ENCODE data around the gene ZNF26. TPM values are rescaled to one million over a fixed set of nuclear protein-coding genes. Genes with fewer than 3 reads are reported as not detected.

ZNF26 gene
- total and polyA plus RNA-seq, 10 of the 15 experiments (the other 5 are each of a cell fraction or from before 2014, with no cell fraction given) = 1.00 to 17.1 (median 10.5) TPM

DNA sequence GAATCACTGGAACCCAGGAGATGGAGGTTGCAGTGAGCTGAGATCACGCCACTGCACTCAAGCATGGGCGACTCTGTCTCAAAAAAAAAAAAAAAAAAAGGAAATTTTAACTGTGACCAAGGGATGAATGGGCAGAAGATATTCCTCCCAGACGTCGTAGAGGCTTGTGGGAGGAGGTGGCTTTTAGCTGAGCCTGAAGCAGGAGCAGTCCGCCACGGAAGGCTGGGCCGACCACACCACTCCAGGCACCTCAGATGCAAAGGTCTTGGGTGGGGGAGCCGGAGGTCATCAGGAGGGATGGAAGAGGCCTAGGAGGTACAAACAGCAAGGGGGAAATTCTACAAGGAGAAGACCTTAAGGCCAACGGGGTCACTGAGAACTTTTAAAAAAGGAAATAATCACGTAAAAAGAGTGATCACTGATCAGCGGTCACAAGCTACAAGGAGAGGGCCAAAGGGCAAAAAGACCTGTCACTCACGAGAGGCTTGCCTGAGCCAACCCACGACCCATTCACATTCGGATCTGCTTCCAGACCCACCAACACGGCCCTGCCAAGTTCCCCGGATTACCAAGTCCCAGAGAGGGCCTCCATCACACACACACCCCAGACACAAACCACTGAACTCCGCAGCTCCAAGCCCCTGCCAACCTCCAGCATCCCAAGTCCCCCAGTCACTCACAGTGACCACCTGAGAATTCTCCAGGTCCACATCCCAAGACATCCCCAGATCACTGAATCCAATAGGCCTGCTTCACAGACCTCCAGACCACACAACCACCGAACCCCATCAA lies 33.6 kb upstream of the ZNF26 start (continued):
- TF ChIP-seq IKZF2 (IDR thresholded peaks at IDR 0.05) = no peak
- no peak for TF ChIP-seq NRF1 (conservative IDR thresholded peaks at IDR 0.05; ENCODE audit: low read depth, low read length)
- TF ChIP-seq ZNF24 (IDR thresholded peaks at IDR 0.05) = no peak
- no peak for TF ChIP-seq SREBF1 (IDR thresholded peaks at IDR 0.05; ENCODE audit: low read length)
- TF ChIP-seq SMAD5 (IDR thresholded peaks at IDR 0.05; ENCODE audit: low read depth) = no peak
- TF ChIP-seq YBX1 (IDR thresholded peaks at IDR 0.05) = no peak
- no peak for TF ChIP-seq CBX3 (IDR thresholded peaks at IDR 0.05; ENCODE audit: borderline replicate concordance, low read depth)
- no peak for TF ChIP-seq IRF3 (IDR thresholded peaks at IDR 0.05)
- TF ChIP-seq NBN (IDR thresholded peaks at IDR 0.05) = no peak
- TF ChIP-seq HSF1 (IDR thresholded peaks at IDR 0.05; ENCODE audit: low read depth, low read length) = no peak
- TF ChIP-seq SMC3 (IDR thresholded peaks at IDR 0.05; ENCODE audit: borderline replicate concordance, low read length) = no peak

DNA sequence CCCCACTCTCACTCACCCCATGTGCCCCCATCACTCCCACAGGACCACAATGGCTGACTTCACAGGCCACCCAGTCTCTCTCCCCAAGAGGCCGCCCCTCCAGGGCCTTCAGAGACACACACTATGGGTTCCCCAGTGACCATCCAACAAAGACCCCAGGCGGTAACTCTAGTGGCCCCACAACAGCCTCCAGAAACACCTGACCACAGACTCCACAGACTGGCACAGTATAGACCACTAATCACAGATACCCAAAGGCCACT lies 33.1 kb upstream of the ZNF26 start:
- no peak for ATAC-seq
- ChIA-PET CTCF (no interaction called here), RAD21 (ENCODE audit: unreplicated experiment) (no interaction called here), SMC1A (ENCODE audit: uncharacterized antibody, unreplicated experiment) (no interaction called here), POLR2A (no interaction called here)
- no peaks in the 10 kb centered on the region for H4K20me1 ChIP-seq (ENCODE audit: control insufficient read depth, insufficient read depth)
- in situ Hi-C loops (cut with MboI) = no loop called here
- H3K4me1 ChIP-seq (ENCODE audit: control insufficient read depth, insufficient read depth, low read length) = no peaks in the 10 kb centered on the region; the same call in 1 of the 2 replicates
- H3K27ac ChIP-seq (ENCODE audit: control insufficient read depth, insufficient read depth) = no peak overlapping the region
- H3K4me3 ChIP-seq = no peak overlapping the region
- no peak overlapping the region for H2AFZ ChIP-seq (ENCODE audit: control insufficient read depth, low read depth, low read length)
- H3K79me2 ChIP-seq (ENCODE audit: control insufficient read depth, insufficient read depth, low read length) = peaks cover 5% of the 10 kb centered on the region
- H3K36me3 ChIP-seq (ENCODE audit: control insufficient read depth in 2 of 2, insufficient read depth in 2 of 2, low read length in 1 of 2) = no peaks in the 10 kb centered on the region; a peak in 1 of 4 replicates
- peaks cover 38% of the 10 kb centered on the region for H3K9me3 ChIP-seq (replicated peaks; ENCODE audit: control insufficient read depth, insufficient read depth, low read length)
- no peak for FAIRE-seq
- intact Hi-C loops (cut with micrococcal nuclease; ENCODE audit: unreplicated experiment) = no loop called here
- H3K4me2 ChIP-seq (ENCODE audit: control insufficient read depth, insufficient read depth) = no peak overlapping the region
- H3K27me3 ChIP-seq (replicated peaks in 1 of 2; ENCODE audit: control insufficient read depth in 2 of 2, insufficient read depth in 2 of 2, low read length in 1 of 2) = no peaks in the 10 kb centered on the region
- no TSS peak for BruUV-seq (replicated peaks)
- no peak for DNase-seq (ENCODE audit: low read depth, low spot score)
- 100% methylated on average over 2 of the region's 2 CpGs for WGBS (ENCODE audit: insufficient coverage, insufficient replicate concordance, low lambda C conversion rate, missing lambda C conversion rate)
- H3K9ac ChIP-seq (ENCODE audit: control insufficient read depth, insufficient read depth, low read length) = no peak overlapping the region
- TF ChIP-seq EGR1 (IDR thresholded peaks at IDR 0.05; ENCODE audit: borderline replicate concordance in 1 of 2, low read depth in 2 of 2, low read length in 2 of 2) (no peak), NR2F1 (conservative IDR thresholded peaks at IDR 0.05) (no peak), HSF1 (IDR thresholded peaks at IDR 0.05; ENCODE audit: low read depth, low read length) (no peak), MTA2 (IDR thresholded peaks at IDR 0.05; ENCODE audit: low read depth) (no peak)
- TF ChIP-seq, protein P1, sequence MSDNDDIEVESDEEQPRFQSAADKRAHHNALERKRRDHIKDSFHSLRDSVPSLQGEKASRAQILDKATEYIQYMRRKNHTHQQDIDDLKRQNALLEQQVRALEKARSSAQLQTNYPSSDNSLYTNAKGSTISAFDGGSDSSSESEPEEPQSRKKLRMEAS (IDR thresholded peaks at IDR 0.05; ENCODE audit: low read depth, low read length) = no peak
- TF ChIP-seq, protein P2, sequence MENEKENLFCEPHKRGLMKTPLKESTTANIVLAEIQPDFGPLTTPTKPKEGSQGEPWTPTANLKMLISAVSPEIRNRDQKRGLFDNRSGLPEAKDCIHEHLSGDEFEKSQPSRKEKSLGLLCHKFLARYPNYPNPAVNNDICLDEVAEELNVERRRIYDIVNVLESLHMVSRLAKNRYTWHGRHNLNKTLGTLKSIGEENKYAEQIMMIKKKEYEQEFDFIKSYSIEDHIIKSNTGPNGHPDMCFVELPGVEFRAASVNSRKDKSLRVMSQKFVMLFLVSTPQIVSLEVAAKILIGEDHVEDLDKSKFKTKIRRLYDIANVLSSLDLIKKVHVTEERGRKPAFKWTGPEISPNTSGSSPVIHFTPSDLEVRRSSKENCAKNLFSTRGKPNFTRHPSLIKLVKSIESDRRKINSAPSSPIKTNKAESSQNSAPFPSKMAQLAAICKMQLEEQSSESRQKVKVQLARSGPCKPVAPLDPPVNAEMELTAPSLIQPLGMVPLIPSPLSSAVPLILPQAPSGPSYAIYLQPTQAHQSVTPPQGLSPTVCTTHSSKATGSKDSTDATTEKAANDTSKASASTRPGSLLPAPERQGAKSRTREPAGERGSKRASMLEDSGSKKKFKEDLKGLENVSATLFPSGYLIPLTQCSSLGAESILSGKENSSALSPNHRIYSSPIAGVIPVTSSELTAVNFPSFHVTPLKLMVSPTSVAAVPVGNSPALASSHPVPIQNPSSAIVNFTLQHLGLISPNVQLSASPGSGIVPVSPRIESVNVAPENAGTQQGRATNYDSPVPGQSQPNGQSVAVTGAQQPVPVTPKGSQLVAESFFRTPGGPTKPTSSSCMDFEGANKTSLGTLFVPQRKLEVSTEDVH (IDR thresholded peaks at IDR 0.05; ENCODE audit: low read depth, partially characterized antibody) = no peak
